LNCaP clone FGC (cell line): ENCODE measurements around the gene NCK1.

Experiments used
- DNase-seq: peaks from one replicate; pipeline ENCODE4 v3.0.0-alpha.2; 2011; ENCODE audit warnings: low read depth
- H3K4me3 ChIP-seq: 2 replicates; pipeline ENCODE4 v1.5.1; 2011; ENCODE audit warnings: mild to moderate bottlenecking, low read depth, low read length, control low read depth
- CTCF ChIP-seq: IDR thresholded peaks from 2 replicates; pipeline ENCODE4 v1.5.1; 2012; ENCODE audit warnings: mild to moderate bottlenecking; ENCODE audit not compliant: control insufficient read depth, insufficient read depth; ENCODE audit errors: extremely low read depth

Gene NCK1

GRCh38 chr3:136861890-136862616, at the start of gene NCK1:
TSS of gene NCK1 (plus strand) at chr3:136862208. CDS start at chr3:136928002, 65,794 bp downstream.
- no peak for TF ChIP-seq CTCF
- peak within 1 kb of the TSS; percentile 86 for H3K4me3 ChIP-seq

GRCh38 chr3:136817448-136817847, 44.6 kb upstream of the NCK1 start:
- DNase-seq = peak; percentile 58
- no peak for TF ChIP-seq CTCF

More at GRCh38 chr3:136861890-136862616, at the start of gene NCK1:
- DNase-seq = peak; percentile 97

GRCh38 chr3:136818191-136818768, 43.7 kb upstream of the NCK1 start:
- no peak for TF ChIP-seq CTCF
- no peak overlapping the region for H3K4me3 ChIP-seq
- no peak for DNase-seq

More at GRCh38 chr3:136817448-136817847, 44.6 kb upstream of the NCK1 start:
- no peak overlapping the region for H3K4me3 ChIP-seq

GRCh38 chr3:136818769-136819391, 43.1 kb upstream of the NCK1 start, which contains the start of gene SLC35G2:
TSS of gene SLC35G2 (plus strand) at chr3:136819126. CDS start at chr3:136854461, 35,335 bp downstream.
- no peak within 1 kb of the TSS for H3K4me3 ChIP-seq
- TF ChIP-seq CTCF = no peak
- DNase-seq = no peak

GRCh38 chr3:136819392-136819730, 42.6 kb upstream of the NCK1 start:
- TF ChIP-seq CTCF = no peak
- DNase-seq = no peak
- H3K4me3 ChIP-seq = no peak overlapping the region

- TF ChIP-seq CTCF = no peak
- no peak for DNase-seq
- no peak overlapping the region for H3K4me3 ChIP-seq
Measured at GRCh38 chr3:136819731-136820679, 42.0 kb upstream of the NCK1 start.
